Renal cortical epithelial cell (primary cell): Measurements from ENCODE around the gene ACE. TPM values are rescaled to one million over a fixed set of nuclear protein-coding genes. Genes with fewer than 3 reads are reported as not detected.

Experiments
- DNase-seq: peaks from one replicate; pipeline ENCODE4 v3.0.0-alpha.2; 2011; ENCODE audit warnings: low read depth
- total RNA-seq: library from RNA; depleted of rRNA; stranded (reverse); fragments of >200 nt; gene quantifications from 2 replicates; pipeline ENCODE4 v1.2.3, GENCODE V29; 2014

ACE gene
- total RNA-seq, 1 donor from 2014 or later, result 0.55 TPM

DNA sequence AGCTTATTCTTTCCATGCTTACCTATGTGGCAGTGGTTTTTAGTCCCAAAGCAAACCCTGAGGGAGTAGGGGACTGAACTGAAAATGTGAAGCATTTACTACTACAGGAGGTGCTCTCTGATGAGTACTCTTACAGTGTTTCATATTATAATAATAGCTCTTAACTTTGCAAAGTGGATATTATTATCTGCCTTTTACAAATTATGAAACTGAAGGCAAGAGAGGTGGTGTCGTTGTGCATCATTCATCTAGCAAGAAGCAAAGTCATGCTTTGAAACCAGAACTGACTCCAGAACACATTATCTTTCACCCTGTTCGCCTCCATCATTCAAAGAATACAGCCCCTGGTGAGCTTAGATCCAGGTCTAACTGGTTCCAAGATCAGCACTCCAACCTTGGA is 38.1 kb downstream of the ACE start:
- DNase-seq, result no peak

DNA sequence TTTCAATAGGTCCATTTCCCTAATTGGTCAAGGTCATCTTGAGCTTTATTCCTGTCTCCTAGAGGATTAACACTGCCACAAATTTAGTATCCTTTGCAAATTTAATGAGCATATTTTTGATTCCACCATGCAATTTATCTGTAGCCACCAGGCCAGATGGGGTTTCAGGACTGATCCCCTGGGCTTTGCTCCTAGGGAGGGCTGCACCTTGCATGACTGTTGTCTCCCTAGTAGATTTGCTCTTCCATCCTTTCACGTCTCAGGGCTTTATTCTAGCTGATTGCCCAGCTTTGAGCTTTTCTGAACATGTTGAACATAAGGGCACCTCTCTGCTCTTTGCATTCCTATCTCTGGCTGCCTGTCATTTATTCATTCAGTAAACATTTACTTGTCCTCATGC is 38.6 kb downstream of the ACE start:
- DNase-seq, result no peak

DNA sequence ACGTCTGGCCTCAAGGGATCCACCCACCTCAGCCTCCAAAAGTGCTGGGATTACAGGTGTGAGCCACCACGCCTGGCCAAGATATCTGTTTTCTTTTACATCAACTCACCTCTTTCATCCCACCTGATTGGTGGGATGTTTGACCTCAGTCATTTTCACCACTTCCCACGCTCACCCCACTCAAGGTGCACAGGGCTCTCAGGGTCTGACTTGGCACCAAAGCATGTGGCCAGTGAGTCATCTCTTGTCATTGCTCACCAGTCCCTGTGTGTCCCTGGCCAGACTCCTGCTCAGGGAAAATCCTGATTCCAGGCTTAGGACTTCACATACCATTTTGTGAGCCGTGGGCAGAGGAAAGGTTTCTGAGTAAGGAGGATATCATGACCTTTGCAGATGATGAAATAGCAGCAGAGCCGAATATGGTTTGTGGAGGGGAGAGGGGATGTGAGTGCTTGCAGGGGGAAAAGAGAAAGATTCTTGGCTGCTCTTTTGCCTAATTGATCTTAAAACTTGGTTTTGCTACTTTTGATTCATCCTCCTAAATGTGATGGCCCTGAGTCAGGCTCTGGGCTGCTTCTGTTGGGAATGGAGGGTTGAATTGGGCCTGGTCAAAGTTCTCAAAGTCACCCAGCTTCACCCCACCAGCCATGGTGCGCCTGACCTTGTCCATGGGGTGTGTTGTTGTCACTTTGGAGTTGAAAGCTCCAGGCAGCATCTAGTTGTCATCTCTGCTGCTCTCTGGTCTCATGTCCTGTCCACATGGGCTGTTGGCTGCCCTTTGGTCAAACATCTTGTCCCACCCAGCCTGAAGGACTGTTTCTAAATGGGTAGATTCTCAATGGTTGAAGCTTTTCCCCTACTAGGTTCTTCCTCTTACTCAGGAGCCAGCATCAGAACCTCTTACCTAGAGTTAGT is 40.3 kb downstream of the ACE start:
- peak; percentile 95 for DNase-seq

DNA sequence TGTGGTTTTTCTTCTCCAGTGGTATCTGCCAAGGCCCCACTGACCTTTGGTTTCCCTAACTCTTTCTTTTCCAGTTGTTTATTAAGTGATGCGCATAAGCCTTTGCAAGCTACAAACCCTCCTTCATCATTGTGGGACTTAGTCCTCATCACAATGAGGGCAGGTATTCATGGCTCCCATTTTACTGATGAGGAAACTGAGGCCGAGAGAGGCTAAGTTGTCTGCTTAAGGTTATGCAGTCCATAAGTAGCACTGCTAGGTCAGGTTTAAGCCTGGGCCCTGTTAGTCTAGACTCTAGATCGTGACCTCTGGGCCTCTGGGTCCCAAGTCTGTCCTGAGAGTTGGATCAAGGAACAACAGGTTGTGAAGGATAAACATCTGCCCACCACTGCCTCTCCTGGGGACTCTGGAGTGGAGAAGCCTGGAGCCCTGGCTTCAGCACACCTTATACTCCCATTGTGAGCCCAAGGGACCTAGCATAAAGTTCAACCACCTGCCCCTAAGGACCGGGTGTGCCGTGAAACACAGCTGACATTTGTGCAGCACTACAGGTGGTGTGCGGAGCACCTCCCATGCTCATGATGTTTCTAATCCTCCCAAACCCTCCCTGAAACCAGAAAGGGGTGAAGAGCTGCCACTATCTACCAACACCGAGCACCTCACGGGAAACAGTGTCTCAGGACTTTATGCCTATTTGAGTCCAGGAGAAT is 41.1 kb downstream of the ACE start:
- DNase-seq, result no peak

DNA sequence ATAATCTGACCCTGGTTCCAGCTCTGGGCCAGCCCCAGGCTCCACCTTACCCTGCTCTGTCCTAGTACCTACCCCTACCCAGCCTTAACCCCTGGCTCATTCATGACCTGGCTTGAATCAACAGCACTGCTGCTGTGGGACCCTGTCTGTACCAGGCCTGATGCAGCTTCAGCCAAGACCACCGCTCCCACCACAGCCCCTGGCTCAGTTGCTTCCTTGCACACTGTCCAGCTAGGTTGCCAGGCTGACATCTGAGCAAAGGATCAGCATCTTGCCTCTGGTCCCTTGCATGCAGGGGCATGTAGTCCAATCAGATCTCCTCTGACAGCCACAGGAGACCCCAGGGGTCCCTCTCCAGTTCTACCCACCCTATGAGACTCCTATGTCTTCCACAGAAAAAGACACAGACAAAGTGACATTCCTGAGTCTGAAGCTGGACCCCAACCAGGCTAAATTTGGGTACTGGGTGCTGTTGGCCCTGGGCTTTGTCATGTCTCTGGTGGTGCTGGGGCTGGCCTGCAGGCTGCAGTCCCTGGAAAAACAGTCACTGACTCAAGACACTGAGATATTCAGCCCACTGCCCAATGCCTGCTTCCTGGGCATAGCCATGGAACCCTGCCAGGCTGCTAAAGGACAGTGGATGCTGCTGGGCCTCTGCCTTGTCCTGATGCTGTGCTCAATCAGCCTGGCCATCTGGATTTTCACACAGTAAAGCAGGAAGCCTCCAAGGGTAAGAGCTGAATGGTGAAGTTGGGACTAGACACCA is 42.4 kb downstream of the ACE start:
- DNase-seq, result no peak

DNA sequence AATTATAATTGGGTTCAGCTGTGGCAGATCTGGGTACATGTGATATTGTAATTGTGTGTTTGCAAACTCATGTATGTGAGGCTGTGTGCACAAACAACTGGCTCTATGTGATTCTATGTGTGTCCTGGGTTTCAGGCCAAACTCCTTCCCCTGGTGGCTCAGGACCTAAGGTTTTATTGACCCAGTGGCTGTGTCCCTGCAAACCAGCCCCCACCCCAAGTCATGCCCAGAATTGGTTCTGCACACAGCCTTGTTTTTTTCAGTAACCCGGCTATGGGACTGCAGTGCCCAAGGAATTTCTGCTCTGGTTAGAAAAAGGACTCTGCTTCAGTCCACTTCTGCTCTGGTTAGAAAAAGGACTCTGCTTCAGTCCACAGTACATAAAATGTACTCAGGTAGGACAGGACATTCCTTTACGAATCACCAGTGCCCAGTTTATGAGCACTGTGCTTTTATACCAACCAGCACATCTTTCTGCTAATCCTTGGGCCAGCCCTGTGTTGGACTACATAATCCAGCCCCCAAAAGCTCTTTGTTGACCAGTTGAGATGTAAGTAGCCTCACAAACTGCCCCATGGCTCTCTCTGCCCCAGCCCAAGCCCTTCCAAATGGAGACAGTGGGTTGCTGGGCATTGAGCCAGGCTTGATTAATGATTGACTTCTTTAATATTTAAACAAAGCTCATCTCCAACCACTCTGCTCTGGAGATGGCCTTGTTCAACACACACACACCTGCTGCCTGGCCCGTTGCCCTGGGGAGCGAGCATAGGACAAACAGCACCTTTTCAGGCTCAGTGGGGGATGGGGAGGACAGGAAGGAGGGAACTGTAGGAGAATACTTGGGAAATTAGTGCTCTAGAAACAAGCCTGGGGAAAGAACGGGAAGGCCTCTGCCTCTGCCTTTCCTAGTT is 43.4 kb downstream of the ACE start:
- DNase-seq, result peak; percentile 81

DNA sequence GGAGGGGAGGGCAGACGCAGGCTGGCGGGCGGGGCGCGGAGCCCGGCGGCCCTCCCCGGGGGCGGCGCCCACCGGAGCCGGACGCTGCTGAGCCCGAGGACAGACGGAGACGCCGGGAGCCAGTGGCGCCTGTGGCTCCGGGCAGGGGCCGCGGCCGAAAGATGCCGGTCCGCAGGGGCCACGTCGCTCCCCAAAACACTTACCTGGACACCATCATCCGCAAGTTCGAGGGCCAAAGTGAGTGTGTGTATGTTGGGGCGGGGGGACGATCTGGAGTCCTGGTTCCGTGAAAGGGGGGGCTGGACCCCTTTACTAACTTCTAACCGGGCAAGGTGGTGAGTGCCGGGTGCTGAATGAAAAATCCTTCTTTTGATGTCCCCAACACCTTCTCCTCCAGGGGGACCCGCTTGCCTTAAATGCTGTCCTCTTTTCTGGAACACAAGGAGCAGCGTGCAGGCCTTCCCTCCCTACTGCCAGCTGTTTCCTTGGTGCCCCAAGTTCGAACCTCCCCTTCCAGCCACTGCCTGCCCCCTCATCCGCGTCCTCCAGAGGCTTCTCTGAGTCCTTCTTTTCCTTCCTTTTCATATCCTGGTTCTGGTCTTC is 46.5 kb downstream of the ACE start, which contains the start of gene KCNH6:
KCNH6 (plus strand) TSS at position 106 of the 603 bp plus-strand sequence; CDS start at position 162, 56 bp downstream.
- no peak for DNase-seq

DNA sequence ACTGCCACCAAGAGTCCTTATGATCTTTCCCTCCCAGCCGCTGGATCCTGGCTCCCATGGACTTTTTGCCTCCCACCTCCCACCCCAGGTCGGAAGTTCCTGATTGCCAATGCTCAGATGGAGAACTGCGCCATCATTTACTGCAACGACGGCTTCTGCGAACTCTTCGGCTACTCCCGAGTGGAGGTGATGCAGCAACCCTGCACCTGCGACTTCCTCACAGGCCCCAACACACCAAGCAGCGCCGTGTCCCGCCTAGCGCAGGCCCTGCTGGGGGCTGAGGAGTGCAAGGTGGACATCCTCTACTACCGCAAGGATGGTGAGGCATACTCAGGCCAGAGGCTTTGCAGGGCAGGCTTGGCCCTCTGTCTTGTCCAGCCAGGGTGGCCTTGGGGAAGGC is 47.2 kb downstream of the ACE start:
- no peak for DNase-seq

DNA sequence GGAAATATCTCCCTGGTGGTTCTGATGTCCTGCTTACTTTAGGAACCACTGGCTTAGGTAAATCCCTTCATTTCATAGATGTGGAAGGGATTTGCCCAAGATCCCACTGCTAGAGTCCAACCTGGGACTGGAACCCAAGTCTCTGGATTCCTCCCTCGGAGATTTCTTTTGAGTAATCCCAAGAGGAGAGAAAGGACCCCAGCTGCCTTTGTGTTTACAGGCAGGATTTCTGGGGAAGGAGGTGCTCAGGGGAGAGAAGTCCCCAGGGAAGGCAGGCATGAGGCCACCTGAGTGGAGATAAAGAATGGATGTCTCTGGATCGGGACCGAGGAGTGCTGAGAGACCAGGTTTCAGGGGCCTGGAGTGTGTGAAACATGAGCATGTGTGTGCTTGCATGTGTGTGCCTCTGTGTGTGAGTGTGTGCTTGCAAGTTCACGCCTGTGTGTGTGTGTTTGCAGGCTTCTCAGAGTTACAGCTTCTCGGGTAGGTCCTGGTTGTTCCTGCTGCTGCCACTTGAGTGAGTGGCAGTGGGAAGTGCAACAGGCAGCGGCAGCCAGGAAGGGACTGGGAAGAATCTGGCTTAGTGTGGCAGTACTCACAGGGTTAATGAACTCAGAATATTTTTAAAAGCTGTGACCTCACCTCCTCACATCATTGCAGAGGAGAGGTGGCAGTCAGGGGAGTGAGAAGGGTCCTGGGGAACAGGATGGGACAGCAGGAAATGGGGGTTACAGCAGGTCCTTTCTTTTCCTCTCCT is 48.5 kb downstream of the ACE start:
- DNase-seq, result no peak

DNA sequence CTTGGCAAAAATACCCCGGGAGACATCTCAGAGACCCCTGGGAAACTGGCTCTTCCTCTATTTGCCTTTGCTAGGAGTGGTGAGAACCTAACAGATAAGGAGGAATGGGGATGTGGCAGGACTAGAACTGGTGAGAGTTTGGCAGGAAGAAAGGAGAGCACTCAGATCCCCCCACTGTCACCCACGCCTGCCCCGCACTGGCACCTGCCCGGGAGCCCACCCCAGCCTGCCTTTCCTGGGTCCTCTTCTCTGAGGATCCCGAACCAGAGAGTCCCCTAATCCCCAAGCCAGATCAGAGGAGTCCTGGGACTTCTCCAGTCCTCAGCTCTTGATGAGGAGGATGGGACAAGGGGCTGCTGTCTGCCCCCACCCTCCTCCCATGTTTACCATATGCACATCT is 50.0 kb downstream of the ACE start:
- DNase-seq, result no peak

DNA sequence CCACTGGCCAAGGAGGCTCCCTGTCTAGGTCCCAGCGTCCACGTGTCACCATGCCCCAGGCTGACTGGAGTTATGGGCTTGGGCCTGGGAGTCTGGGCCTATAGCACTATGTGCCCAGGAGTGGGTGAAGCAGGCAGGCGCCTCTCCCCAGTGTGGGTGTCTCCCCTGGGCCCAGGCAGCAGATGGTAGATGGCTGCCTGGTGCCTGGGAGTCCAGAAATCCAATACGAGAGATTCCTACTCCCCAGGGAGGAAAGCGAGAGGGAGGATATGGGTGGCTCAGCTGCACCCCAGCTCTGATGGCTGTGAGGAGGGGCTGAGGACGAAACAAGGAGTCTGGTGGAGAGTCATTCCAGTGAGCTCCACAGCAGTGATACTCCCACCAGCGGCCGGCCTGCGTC is 51.3 kb downstream of the ACE start:
- no peak for DNase-seq

DNA sequence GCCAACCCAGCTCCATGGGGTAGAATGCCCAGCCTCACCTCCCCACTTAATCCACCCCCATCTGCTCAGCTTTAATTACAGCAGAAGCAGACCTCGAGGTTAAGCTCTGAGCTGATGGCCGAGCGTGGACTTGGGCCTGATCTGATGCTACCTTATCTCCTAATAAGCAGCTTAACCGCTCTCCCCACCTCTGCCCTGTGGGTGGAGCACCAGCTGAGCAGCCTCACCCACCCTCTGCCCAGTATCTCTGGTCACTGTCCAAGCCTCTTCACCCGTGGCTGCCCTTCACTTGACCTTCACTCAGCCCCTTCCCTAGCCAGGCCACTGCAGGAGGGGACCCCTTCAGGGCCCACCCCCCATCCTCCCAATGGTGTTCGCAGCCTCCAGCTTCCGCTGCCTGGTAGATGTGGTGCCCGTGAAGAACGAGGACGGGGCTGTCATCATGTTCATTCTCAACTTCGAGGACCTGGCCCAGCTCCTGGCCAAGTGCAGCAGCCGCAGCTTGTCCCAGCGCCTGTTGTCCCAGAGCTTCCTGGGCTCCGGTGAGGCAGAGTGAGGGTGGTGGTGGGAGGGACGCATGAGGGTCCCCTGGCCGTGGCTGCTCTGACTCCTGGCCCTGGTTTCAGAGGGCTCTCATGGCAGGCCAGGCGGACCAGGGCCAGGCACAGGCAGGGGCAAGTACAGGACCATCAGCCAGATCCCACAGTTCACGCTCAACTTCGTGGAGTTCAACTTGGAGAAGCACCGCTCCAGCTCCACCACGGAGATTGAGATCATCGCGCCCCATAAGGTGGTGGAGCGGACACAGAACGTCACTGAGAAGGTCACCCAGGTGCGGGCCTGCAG is 53.1 kb downstream of the ACE start:
- no peak for DNase-seq

DNA sequence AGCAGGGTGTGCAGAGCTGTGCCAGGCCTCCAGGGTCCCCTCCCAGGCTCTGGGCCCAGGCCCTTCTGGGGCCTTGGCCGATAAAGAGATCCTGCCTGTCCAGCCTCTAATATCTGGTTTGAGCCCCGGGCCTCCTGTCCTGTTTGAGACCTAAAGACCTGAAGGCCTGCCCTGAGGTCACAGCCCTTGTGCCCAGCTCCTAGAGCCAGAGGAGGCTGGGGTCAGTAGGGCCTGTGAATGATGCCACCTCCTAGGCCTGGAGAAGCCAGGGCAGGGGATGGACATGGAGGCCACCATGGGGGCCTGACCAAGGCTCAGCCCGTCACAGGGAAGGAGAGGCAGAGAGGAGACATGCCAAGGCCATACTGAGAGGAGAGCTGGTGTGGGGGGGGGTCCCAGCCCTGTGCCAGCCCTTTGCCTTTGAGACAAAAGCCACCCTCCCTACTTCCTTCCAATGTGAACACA is 53.7 kb downstream of the ACE start:
- DNase-seq, result no peak

DNA sequence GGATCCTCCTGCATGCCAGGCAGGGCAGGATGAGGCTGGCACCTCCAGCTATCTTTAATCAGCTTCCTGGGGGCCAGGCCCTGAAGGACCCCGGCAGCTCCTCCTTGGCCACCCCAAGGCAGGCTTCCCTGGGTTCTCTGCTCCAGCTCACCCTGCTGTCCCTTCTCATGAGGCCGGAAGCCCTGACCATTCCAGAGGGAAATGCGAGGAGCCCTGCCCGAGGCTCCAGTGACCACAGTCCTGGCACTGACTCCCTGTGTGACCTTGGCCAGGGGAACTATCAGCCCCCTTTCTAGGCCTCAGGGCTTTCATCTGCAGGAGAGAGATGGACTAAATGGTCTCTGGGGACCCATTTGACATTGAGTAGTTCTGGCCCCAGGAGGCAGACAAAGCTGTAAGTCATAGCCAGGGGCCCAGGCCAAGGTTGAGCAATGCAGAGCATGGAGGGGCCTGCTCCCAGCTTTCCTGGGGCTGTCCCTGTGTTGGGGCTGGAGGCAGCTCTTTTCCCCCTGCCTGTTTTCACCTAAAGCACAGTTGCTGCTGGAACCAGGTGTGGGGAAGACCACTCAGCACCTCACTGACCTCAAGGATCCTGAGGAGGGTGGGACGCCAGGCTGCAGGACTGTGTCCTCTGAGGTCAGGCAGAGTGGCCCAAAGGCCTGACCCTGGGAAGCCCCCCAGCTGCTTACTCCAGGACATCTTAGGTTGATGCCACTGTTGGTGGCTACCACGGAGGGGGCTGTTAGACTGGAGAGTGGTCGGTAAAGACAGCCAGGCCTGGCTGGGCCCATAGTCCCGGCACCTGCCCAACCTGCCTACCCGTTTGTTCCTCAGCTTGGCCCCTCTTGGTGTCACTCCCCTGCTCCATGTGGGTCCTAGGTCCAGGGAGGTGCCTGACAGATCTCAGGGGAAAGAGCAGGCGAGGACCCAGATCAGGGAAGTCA is 54.4 kb downstream of the ACE start:
- DNase-seq, result no peak

DNA sequence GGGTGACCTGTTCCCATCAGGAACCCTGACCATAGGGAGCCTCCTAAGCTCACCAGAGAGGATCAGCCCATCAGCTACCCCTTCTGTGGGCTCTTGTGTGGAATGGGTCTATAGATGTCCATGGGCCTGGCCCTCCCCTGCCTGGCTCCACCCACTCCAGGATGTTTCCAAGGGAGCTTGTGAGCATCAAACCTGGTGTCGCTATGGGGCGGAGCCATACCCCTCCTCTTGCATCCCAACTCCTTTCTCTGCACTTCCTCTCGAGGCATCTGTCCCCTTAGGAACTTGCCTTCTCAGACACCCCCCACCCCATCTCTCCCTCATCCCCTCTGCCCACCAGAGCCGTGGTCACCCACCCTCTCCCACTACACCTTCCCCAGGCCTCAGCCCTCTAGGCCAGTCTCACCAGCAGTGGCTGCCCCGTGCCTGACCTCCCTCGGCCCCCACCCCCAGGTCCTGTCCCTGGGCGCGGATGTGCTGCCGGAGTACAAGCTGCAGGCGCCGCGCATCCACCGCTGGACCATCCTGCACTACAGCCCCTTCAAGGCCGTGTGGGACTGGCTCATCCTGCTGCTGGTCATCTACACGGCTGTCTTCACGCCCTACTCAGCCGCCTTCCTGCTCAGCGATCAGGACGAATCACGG is 56.7 kb downstream of the ACE start:
- no peak for DNase-seq

DNA sequence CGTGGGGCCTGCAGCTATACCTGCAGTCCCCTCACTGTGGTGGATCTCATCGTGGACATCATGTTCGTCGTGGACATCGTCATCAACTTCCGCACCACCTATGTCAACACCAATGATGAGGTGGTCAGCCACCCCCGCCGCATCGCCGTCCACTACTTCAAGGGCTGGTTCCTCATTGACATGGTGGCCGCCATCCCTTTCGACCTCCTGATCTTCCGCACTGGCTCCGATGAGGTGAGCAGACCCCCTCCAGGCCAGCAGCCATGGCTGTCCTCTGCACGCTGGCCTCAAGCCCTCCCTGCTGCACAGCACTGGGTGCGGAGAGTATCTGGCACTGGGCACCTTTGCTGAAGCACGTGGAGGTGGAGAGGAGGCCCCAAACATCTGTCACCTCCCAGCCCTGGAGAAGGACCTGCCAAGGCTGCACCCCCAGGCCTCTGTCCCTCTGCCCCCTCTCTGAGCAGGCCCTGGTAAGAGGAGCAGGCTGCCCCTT is 57.3 kb downstream of the ACE start:
- DNase-seq, result no peak

DNA sequence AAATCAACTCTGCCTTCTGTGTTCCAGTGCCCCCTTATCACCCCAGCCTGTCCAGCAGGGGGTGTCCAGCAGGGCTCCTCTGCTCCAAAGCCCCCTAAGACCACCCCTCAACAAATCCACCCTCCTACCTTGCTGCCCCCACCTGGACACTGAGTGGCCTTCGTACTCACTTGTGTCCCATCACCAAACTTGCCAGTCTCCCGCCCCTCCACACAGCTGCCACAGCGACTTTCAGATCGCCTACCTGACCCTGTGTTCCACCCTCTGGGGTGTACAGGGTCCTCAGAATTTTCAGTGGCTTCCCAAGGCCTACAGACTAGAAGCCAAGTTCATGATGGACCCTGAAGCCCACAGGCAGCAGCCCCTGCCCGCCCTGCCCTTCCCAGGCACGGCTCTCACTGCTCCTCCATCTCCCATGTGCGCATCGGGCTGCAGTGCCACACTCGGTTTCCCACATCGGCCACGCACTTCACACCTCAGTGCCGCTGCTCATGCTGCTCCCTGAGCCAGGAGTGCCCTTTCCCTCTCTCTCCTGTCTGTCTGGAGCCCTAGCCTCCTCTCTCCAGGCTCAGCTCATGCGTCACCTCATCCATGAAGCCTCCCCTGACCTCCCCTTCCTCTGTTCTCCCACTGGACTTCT is 58.1 kb downstream of the ACE start:
- no peak for DNase-seq
